Activated naive CD4-positive, alpha-beta T cell treated with anti-CD3 and anti-CD28 coated beads, Interleukin-2, amount 50 U/mL, for 16 hours (primary cell): ENCODE data around the gene DENND2C.
"Not testable (repeated sequence)": the region's sequence is repeated elsewhere in the genome, so short reads cannot be mapped to it uniquely, and the experiment has no call there.

ENCODE experiments used
- DNase-seq: peaks from one replicate; pipeline ENCODE4 v3.0.0-alpha.2; 2020

Gene DENND2C

DNA sequence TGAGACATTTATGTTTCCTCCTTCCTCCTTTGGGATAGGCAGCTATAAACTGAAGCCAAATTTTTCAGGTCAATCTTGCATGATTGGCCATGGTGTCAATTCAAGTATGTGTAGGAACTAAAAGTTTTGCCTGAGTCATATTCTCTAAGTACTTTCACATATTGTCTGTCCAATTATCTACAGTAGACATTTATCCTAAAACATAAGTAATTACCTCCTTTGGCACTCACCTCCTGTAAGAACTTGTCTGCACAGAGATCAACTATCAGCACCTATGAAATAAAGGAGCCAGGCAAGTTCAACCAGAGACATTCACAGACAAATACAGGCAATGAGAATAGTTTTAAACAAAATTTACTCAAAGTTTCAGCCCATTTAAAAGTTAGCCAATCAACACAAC lies 74.2 kb downstream of the DENND2C start:
- DNase-seq = no peak

DNA sequence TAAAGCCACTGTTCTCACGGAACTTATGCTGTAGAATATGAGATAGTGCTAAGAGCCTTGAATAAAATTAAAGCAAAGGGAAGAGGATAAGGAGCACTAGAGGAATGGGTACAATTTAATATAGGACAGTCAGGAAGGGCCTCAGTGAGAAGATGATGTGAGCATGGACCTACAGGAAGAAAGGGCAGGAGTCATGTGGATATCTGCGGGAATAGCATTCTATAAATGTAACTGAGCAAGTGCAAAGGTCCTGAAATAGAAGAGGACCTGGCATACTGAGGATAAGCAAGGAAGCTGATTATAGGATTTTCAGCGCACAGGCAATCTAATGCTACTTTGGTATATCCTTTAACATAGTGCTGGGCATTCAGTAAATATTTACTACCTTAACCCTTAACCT lies 75.8 kb downstream of the DENND2C start:
- no peak for DNase-seq

DNA sequence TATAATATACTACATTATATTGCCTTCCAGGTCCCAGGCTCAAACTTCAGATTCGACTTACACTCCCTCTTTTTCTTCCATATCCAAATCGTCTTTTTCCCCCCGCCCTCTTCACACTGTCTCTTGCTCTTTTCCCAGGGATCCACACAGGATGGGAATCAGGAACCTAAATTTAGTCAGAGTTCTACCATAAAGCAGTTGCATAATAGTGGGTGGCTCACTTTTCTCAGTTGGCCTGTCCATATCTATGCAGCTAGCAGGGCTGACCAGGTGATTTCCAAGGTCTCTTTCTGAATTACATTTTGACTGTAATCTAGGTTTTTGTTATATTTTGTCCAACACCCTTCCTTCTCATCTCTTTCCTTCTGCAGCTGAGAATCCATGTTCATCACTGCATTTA lies 80.7 kb downstream of the DENND2C start:
- no peak for DNase-seq

DNA sequence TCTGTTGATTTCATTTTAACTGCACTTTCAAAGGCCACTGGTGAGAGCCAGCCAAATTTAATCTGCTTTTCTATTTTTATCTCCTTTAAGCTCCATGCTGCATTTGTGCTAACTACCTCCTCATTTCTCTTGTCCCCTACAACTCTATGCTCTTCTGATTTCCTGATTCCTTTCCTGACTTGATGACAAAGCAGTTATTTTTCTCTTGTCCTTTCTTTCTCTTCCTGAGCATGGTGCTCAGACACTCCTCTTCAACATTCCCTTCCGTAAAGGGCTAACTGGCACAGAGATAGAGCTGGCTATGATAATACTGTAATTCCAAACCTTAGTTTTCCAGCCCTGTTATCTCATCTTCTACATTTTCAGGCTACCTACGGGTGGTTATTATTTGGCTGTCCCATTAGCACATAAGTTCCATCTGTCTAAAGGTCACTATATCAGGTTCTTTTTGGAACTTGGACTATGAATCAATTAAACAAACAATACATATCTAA lies 81.6 kb downstream of the DENND2C start:
- no peak for DNase-seq

- no peak for DNase-seq
These were observed 82.5 kb downstream of the DENND2C start for GRCh38 chr1:114587203-114587991.

DNA sequence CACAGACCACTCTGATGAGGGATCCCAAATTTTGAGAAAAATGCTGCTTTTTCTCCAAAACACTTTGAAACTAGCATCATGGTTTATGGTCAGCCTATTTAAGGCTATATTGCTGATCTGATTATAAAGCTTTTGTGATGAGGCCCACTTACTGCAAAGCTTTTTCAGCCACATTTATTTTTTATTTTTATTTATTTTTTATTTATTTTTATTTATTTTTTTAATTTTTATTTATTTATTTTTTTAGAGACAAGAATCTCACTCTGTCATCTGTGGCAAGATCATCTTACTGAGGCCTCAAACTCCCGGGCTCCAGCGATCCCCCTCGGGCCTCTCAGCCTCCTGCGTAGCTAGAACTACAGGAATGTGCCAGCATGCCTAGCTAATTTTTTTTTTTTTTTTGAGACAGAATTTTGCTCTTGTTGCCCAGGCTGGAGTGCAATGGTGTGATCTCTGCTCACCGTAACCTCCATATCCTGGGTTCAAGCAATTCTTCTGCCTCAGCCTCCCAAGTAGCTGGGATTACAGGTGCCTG lies 83.3 kb downstream of the DENND2C start:
- no peak for DNase-seq

DNA sequence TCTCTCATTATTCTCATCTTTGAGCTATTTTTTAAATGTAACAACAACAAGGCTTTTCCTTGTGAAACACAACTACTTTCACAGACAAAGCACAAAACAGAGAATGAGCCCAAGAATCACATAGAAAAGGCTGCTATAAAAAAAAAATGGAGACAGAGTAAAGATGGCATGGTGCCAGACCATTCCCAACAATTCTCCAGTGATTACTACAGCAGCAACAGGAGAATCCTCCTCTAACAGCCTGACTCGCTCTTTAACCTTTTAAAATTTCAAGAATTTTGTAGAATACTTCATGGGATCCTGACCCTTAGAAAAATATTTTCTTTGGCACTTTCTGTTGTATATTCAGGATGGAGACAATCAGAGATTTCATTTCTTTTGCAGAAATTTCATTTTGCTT lies 84.6 kb downstream of the DENND2C start:
- no peak for DNase-seq

DNA sequence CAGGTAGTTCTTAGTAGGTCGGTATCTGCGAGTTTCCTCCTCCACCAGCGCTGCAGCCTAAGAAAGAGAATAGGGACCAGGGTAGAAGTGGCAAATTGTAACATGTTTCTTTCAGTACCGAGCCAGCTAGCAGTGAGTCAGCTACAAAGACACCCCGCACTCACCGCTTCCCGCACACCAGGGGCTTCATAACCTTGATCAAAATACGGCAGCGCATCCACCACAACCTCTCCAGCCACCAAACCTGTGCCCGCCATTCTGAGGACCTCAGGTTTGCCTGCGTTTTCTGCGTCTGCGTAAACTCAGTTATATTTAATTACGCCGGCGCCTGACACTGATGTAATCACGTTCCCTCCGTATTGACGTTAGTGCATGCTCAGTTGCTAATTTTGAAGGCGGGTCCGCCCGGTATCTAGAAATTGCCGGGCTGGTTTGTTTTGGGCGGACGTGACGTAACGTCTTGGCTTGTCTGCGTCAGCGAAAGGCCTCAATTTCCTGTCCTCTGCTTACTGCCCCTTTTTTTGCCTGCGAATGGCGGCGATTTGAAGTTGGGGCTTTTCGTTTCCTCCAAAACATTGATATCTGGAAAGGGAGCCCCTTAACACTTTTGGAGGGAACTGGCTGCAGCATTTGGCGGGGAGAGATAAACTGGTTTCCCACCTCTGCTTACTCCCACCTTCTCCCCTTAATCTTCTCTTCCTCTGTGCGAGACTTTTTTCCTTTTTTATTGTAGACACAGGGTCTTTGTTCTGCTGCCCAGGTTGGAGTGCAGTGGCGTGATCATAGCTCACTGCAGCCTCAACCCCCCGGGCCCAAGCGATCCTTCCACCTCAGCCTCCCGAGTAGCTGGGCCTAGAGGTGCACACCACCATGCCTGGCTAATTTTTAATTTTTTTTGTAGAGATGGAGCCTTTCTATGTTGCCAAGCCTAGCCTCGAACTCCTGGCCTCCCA lies 88.2 kb downstream of the DENND2C start, which contains the start of gene BCAS2:
Gene BCAS2 (minus strand): TSS at position 281 of the 953 bp plus-strand sequence. CDS start 24 bp downstream, at position 257.
- DNase-seq = peak; percentile 92

DNA sequence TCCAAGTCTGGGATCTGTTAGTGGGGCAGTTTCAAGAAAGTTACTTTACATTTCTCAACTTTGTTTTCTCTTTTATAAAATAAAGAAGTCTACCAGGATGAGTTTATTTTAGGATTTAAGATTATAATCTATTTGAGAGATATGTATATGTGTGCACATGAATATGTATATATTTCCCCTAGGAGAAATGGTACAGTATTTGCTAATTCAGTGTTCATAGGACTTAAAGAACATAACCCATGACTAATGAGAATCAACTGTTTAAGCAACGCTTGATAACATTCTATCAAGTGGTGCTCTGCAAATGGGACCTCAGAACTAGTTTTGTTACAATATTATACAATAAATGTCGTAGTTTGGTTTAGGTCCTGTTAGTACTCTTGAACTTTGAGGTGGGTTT lies 95.5 kb downstream of the DENND2C start:
- DNase-seq = no peak

- no peak for DNase-seq
These were observed 105.7 kb downstream of the DENND2C start for GRCh38 chr1:114564141-114564540.

- DNase-seq = not testable (repeated sequence)
These were observed 106.8 kb downstream of the DENND2C start for GRCh38 chr1:114562978-114563510.

DNA sequence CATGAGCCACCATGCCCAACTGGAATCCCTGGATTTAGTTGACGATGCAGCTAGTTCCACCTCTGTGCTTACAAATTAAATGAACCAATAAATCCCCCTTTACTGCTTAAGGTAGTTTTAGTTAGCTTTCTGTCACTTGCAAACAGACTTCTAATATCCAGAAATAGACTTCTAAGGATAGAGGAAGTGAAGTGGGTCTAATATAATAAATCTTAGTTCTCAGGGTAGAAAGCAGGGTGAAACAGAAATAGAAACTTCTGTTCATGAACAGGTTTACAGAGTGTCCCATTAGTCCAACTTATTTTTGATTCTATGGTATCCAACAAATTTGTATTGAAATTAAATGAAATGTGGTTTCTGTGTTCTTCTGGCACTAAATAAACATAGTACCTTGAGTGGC lies 108.5 kb downstream of the DENND2C start:
- DNase-seq = no peak

- no peak for DNase-seq
These were observed 110.5 kb downstream of the DENND2C start for GRCh38 chr1:114559356-114559755.

DNA sequence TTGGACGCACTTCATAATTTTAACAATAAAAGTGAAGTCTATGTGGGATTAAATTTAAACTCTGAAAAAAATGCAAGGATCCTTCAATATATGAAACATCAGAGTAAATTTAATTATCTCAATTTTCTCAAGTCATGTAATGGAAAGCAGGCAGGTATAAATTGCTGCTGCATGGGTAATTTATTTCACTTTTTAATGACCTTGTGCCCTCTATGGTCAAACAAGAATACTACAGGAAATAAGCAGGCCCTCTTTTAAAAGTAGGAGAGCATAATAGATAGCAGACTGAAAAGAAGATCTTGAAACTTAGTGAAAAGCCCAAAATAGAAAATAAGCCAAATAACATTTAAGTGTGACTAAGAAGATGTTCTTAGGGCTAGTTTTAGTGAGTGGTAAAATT lies 111.3 kb downstream of the DENND2C start:
- DNase-seq = no peak

- DNase-seq = no peak
These were observed 115.3 kb downstream of the DENND2C start for GRCh38 chr1:114554577-114554976.

GRCh38 chr1:114552106-114552639 lies 117.7 kb downstream of the DENND2C start:
- no peak for DNase-seq

- DNase-seq = no peak
These were observed 118.4 kb downstream of the DENND2C start for GRCh38 chr1:114551400-114551799.

DNA sequence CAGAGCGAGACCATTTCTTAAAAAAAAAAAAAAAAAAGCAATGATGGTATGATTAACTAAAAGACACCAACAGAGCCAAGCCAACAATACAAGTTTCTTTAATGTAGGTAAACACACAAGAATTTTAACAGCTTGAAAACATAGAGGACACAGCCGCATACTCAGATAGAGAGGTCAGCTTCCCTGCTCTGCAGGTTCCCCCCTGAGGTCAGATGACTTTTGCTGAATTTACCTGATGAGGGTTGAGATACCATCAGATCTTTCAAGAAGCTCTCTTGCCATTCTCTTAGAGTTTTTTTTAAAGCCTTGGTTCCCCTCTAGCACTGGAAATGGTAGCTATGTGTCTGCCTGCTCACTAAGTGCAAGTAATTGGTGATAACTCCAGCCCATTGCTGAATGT lies 119.5 kb downstream of the DENND2C start:
- no peak for DNase-seq

DNA sequence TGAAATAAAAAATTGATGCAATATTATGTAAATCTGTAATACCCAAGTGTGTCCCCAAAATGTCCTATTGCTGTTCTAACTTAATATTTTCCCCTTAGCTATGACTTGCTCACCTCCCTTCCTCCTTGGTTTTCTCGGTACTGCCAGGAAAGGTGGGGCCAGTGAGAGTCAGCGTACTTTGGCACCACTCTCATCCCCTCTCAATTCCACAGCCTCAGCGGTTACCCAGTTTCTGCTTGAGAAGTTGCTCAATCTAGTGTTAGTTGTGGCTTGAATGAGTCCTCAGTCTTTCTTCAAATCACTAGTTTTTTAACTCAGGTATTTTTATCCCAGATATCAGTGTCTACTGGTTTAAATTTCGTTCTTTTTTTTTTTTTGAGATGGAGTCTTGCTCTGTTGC lies 120.7 kb downstream of the DENND2C start:
- no peak for DNase-seq

DNA sequence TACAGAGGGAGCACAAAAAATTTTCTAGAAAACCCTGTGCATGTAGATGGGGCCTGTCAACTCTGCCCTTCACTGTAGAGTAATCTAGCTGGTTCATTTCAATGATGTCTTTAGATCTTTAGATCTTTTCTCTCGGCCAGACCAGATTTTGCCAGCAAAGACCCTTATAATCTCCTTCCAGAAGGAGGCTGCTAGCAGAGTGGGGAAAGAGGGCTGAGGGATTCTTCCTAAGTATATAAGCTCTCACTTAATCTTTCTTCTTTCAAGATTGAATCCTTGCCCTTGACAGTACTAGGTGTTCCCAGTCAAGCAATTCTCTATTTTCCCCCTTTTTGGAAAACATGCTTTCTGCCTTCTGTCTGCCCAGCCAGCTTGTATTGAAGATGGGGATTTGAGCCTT lies 122.8 kb downstream of the DENND2C start:
- DNase-seq = no peak

DNA sequence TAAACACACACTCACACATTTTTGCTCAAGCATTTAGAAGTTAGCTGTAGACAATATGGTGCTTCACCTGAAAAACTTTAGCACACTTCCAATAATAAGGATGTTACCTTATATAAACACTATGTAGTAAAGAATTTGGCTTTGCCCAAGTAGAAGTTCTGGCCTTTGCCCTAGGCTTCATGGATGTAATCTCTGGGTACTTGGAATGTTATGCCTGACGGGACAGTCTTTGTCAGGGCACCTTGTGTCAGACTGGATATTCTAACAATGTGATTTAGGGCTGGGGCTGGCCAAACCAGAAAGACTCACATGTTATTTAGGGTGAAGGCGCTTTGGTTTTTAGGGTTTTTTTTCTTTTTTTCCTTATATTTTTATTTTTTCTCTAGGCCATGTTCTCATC lies 124.1 kb downstream of the DENND2C start:
- DNase-seq = no peak

DNA sequence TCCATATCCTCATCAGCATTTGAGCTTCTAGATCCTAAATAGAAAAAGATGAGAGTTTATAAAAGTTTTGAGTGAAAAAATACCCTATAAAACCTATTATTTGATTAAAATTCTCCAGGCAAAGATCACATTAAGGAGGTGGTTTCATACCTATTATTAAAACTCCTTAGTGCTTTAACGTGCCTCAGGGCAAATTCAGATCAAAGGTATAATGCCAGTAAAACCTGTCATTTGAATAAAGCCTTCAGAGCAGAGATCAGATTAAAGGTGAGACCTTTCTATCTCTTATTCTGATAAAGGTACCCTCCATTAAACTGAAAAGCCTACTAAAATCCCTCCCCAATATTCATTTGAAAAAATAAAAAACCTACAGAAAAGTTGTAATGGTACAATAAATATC lies 124.5 kb downstream of the DENND2C start:
- no peak for DNase-seq

DNA sequence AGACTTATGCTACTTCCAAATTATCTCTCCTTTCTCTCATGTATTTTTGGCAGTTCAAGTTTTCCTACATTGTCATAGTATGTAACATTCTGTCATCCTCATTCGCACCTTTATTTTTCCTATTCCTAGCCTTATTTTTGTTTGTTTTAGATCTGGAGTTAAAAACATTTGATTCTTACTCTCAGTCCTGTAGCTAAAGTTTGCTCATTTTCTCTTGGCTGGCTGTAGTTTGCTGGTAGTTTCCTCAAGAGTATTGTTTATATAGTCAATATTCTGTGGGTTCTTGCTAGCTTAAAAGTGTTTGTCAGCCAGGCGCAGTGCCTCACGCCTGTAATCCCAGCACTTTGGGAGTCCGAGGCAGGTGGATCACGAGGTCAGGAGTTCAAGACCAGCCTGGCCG lies 129.0 kb downstream of the DENND2C start:
- no peak for DNase-seq
